ENCODE results near the gene FAM107B. TPM values are rescaled to one million over a fixed set of nuclear protein-coding genes. Genes with fewer than 3 reads are reported as not detected.

Gene FAM107B
- total RNA-seq, 1 experiment from 2014 or later, result 41.6 TPM

DNA sequence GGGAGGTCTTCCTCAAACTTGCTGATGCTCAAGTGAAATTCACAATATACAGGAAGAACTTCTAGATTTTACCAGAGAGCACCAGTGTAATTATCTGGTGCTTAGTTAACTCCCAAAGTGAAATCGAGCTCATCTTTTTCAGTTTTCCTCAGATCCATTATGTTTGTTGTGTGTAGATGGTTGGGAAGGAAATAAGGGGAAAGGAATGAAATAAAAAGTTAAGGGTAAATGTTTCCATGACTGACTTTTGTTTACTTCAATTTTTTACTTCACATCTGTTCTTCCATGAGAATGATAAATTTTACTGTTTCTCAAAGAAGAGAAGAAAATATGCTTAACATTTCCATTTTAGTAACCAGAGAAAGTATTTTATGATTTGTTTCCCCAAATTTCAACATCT lies 21.3 kb downstream of the FAM107B start:
- no TSS peak for BruUV-seq (replicated peaks)
- ChIA-PET CTCF (no interaction called here), POLR2A (no interaction called here), RAD21 (ENCODE audit: low non-redundant PET in 1 of 2, low total read pairs in 2 of 2, uncharacterized antibody in 2 of 2, unreplicated experiment in 2 of 2) (no interaction called here)
- no peak for ATAC-seq
- no peaks in the 10 kb centered on the region for H3K9me3 ChIP-seq (ENCODE audit: control insufficient read depth in 1 of 2, insufficient read depth in 1 of 2, low read depth in 1 of 2, low read length in 2 of 2)
- no peak overlapping the region for H3K27ac ChIP-seq (ENCODE audit: low read depth, low read length)
- H3K36me3 ChIP-seq (ENCODE audit: control insufficient read depth in 1 of 2, insufficient read depth in 2 of 2, low read length in 2 of 2), result no peaks in the 10 kb centered on the region
- H3K4me3 ChIP-seq (replicated peaks in 1 of 2; ENCODE audit: low read depth in 1 of 2, low read length in 2 of 2), result no peak overlapping the region
- no peak overlapping the region for H2AFZ ChIP-seq (ENCODE audit: low read depth, low read length, poor library complexity, severe bottlenecking)
- no peak overlapping the region for H3K9ac ChIP-seq (ENCODE audit: low read length)
- H3K27me3 ChIP-seq (ENCODE audit: insufficient read depth, low read length), result 0 out of 2 replicates have a peak, but pooled peaks cover 8% of the 10 kb centered on the region
- TF ChIP-seq ZFX (IDR thresholded peaks at IDR 0.05) (no peak), TCF7L2 (IDR thresholded peaks at IDR 0.05; ENCODE audit: borderline replicate concordance, extremely low read depth, insufficient read depth, insufficient read length) (no peak), SIN3A (IDR thresholded peaks at IDR 0.05; ENCODE audit: low read depth) (no peak), POLR2AphosphoS5 (IDR thresholded peaks at IDR 0.05; ENCODE audit: low read depth, low read length) (no peak), SRF (IDR thresholded peaks at IDR 0.05; ENCODE audit: low read depth) (no peak), SP1 (IDR thresholded peaks at IDR 0.05; ENCODE audit: low read depth) (no peak), FOSL1 (IDR thresholded peaks at IDR 0.05; ENCODE audit: low read depth) (no peak), POLR2A (IDR thresholded peaks at IDR 0.05; ENCODE audit: borderline replicate concordance, extremely low read depth, insufficient read depth, insufficient read length) (no peak), RAD21 (IDR thresholded peaks at IDR 0.05; ENCODE audit: low read depth) (no peak), EGR1 (IDR thresholded peaks at IDR 0.05; ENCODE audit: low read depth) (no peak)
- TF ChIP-seq, protein P1, sequence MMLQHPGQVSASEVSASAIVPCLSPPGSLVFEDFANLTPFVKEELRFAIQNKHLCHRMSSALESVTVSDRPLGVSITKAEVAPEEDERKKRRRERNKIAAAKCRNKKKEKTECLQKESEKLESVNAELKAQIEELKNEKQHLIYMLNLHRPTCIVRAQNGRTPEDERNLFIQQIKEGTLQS (IDR thresholded peaks at IDR 0.05), result no peak
- TF ChIP-seq, protein P2, sequence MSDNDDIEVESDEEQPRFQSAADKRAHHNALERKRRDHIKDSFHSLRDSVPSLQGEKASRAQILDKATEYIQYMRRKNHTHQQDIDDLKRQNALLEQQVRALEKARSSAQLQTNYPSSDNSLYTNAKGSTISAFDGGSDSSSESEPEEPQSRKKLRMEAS (IDR thresholded peaks at IDR 0.05), result no peak
- intact Hi-C loops (cut with micrococcal nuclease), result no loop called here
- no peaks in the 10 kb centered on the region for H3K9me2 ChIP-seq (ENCODE audit: insufficient read depth)
- no peaks in the 10 kb centered on the region for H3K79me2 ChIP-seq (ENCODE audit: insufficient read depth, low read length)
- no peak for DNase-seq (ENCODE audit: low read depth, low spot score)
- H3K4me2 ChIP-seq (ENCODE audit: low read length), result no peak overlapping the region
- H4K20me1 ChIP-seq (ENCODE audit: insufficient read depth), result no peaks in the 10 kb centered on the region
- no peaks in the 10 kb centered on the region for H3K4me1 ChIP-seq (ENCODE audit: control insufficient read depth in 1 of 2, insufficient read depth in 2 of 2, low read length in 2 of 2)

DNA sequence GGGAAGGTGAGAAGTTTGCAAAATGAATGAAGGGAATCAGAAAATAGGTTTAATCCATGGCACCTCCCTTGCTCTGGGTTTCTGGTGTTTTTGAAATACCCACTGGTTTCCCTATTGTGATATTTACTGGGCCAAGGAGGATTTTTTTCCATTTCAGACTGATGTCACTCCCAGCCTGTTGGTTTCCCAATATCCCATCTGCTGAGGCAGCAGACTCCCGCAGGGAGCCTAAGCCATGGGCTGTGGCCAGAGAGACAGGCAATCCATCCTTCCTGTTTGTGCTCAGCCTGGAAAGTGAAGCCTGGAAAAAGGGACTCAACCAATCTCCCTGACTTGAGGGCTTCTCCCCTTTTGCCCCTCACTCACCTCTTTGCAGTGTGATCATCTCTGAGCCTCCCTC lies 22.8 kb downstream of the FAM107B start:
- H3K27me3 ChIP-seq (ENCODE audit: insufficient read depth, low read length), result peaks cover 14% of the 10 kb centered on the region; the same call in 1 of the 2 replicates
- no peaks in the 10 kb centered on the region for H3K4me1 ChIP-seq (ENCODE audit: control insufficient read depth in 1 of 2, insufficient read depth in 2 of 2, low read length in 2 of 2)
- no peaks in the 10 kb centered on the region for H3K36me3 ChIP-seq (ENCODE audit: control insufficient read depth in 1 of 2, insufficient read depth in 2 of 2, low read length in 2 of 2)
- H3K79me2 ChIP-seq (ENCODE audit: insufficient read depth, low read length), result no peaks in the 10 kb centered on the region
- DNase-seq (ENCODE audit: low read depth, low spot score), result no peak
- no peak for TF ChIP-seq EGR1 (IDR thresholded peaks at IDR 0.05; ENCODE audit: low read depth)
- no peak for TF ChIP-seq POLR2AphosphoS5 (IDR thresholded peaks at IDR 0.05; ENCODE audit: low read depth, low read length)
- TF ChIP-seq CEBPB (IDR thresholded peaks at IDR 0.05; ENCODE audit: low read depth), result no peak
- TF ChIP-seq ZFX (IDR thresholded peaks at IDR 0.05), result no peak
- no peak overlapping the region for H2AFZ ChIP-seq (ENCODE audit: low read depth, low read length, poor library complexity, severe bottlenecking)
- no peak overlapping the region for H3K27ac ChIP-seq (ENCODE audit: low read depth, low read length)
- no peaks in the 10 kb centered on the region for H4K20me1 ChIP-seq (ENCODE audit: insufficient read depth)
- no peak overlapping the region for H3K4me3 ChIP-seq (replicated peaks in 1 of 2; ENCODE audit: low read depth in 1 of 2, low read length in 2 of 2)
- BruUV-seq (replicated peaks), result no TSS peak
- no peak overlapping the region for H3K9ac ChIP-seq (ENCODE audit: low read length)
- intact Hi-C loops (cut with micrococcal nuclease), result no loop called here
- RAD21 ChIA-PET (ENCODE audit: low non-redundant PET in 1 of 2, low total read pairs in 2 of 2, uncharacterized antibody in 2 of 2, unreplicated experiment in 2 of 2), result no interaction called here
- H3K9me3 ChIP-seq (ENCODE audit: control insufficient read depth in 1 of 2, insufficient read depth in 1 of 2, low read depth in 1 of 2, low read length in 2 of 2), result no peaks in the 10 kb centered on the region
- ATAC-seq, result no peak
- CTCF ChIA-PET, result no interaction called here
- H3K4me2 ChIP-seq (ENCODE audit: low read length), result no peak overlapping the region
- no peaks in the 10 kb centered on the region for H3K9me2 ChIP-seq (ENCODE audit: insufficient read depth)
- POLR2A ChIA-PET, result no interaction called here
